Ovary (tissue), 9 donors: ENCODE data around the gene NCAPG. TPM values are rescaled to one million over a fixed set of nuclear protein-coding genes. Genes with fewer than 3 reads are reported as not detected.

ENCODE experiments used
- DNase-seq, 5 donors: peaks; one replicate each; pipeline ENCODE4 v3.0.0-alpha.2; 2019 to 2020
- H3K27ac ChIP-seq, 2 donors: fragments of 200-600 bp; one replicate each; pipeline versions ENCODE4 v1.5.1 to v1.8.0; 2019 to 2022
- H3K27me3 ChIP-seq: fragments of 200-600 bp; one replicate; pipeline ENCODE4 v1.8.0; 2022
- H3K36me3 ChIP-seq: fragments of 200-600 bp; sonication (generic); one replicate; pipeline ENCODE4 v1.5.1; 2019
- H3K4me1 ChIP-seq: one replicate; pipeline ENCODE4 v1.8.1; 2013; ENCODE audit warnings: mild to moderate bottlenecking, moderate library complexity; ENCODE audit not compliant: insufficient read depth
- H3K4me3 ChIP-seq: fragments of 200-600 bp; sonication (generic); one replicate; pipeline ENCODE4 v1.5.1; 2017
- H3K9me3 ChIP-seq, 2 donors: fragments of 200-600 bp in 1 of 2; sonication (generic) in 1 of 2; one replicate each; pipeline versions ENCODE4 v1.5.1 to v1.8.1; 2013 to 2019; ENCODE audit warnings: mild to moderate bottlenecking in 1 of 2, moderate library complexity in 1 of 2
- CTCF ChIP-seq, 3 donors: fragments of 450-650 bp in 2 of 3; fragments of 200-600 bp in 1 of 3; IDR thresholded peaks; one replicate each; pipeline versions ENCODE4 v1.5.1 to v1.8.0; 2016 to 2022; ENCODE audit warnings: antibody characterized with exemption in 3 of 3, mild to moderate bottlenecking in 1 of 3
- EP300 ChIP-seq: sonication (generic); formaldehyde crosslinking; IDR thresholded peaks from one replicate; pipeline ENCODE4 v1.6.1; 2017; ENCODE audit warnings: antibody characterized with exemption
- POLR2A ChIP-seq: fragments of 450-650 bp; IDR thresholded peaks from one replicate; pipeline ENCODE4 v1.6.1; 2017; ENCODE audit warnings: antibody characterized with exemption, mild to moderate bottlenecking, moderate library complexity
- WGBS, 3 donors: extraction: QIAGEN DNeasy Blood & Tissue Kit in 1 of 3; methylation state at CpG; one replicate each; pipeline versions ENCODE4 v1.1.5 to v1.1.7; 2013 to 2017; 5-methylcytosine and 5-hydroxymethylcytosine counted together
- intact Hi-C, 4 donors: fragments of 100-400 bp; cut with DNase I; formaldehyde crosslinking; loops; one replicate each; pipeline versions ENCODE4 v1.11.0 to v1.15.1; 2022 to 2023
- polyA plus RNA-seq, 2 donors: library from polyadenylated mRNA; stranded (reverse); fragments of 200-250 nt in 1 of 2; fragments of 350-450 nt in 1 of 2; fragmentation: Illumina TruSeq in 1 of 2; extraction: RNeasy Lipid Tissue Mini Kit (QIAGEN cat#74804) in 1 of 2; gene quantifications; one replicate each; pipeline ENCODE4 v1.2.3, GENCODE V29; 2013 to 2014
- total RNA-seq, 7 donors: library from RNA; depleted of rRNA in 2 of 7; stranded (reverse); fragments of >200 nt in 2 of 7; fragmentation: NEBNext Ultra II Directional in 3 of 7; extraction: Animal tissue kit (Norgen Biotek cat#: 25700) in 3 of 7; gene quantifications; one replicate each; pipeline versions ENCODE4 v1.1.0 to v1.2.4, GENCODE V29; 2016 to 2023
- donor health status: DM: no; HTN: no; CAD: no; lungs with moderate emphysema.
- donor health status: DM: no; HTN: no; CAD: no.
- donor health status: Bipolar disorder and iron deficiency.
- donor health status: DM: yes; HTN: yes; CAD: no.
- donor health status: DM: no; HTN: no; CAD: no.
- donor health status: DM: yes; HTN: yes; CAD: no.

The NCAPG gene
- total and polyA plus RNA-seq, 9 donors: 0.25 to 1.9 (median 0.48) TPM; not detected in 2

GRCh38 chr4:17787315-17787714, 23.5 kb upstream of the NCAPG start:
- Histone ChIP-seq H3K4me3 (no peak overlapping the region), H3K27ac (no peak overlapping the region), H3K27me3 (no peaks in the 10 kb centered on the region), H3K9me3 (no peaks in the 10 kb centered on the region), H3K36me3 (no peaks in the 10 kb centered on the region), H3K4me1 (no peaks in the 10 kb centered on the region)
- no peak for TF ChIP-seq POLR2A
- no peak for TF ChIP-seq EP300
- no peak for TF ChIP-seq CTCF (IDR thresholded peaks at IDR 0.05)
- intact Hi-C loops: no loop called here
- 78 to 88% (median 88%) methylated on average over 5 of the region's 5 CpGs for WGBS, 3 donors
- no peak for DNase-seq

- no peak for TF ChIP-seq POLR2A
- no peak for TF ChIP-seq EP300
- TF ChIP-seq CTCF (IDR thresholded peaks at IDR 0.05): no peak
- intact Hi-C loops: no loop called here
Measured at GRCh38 chr4:17788956-17789355, 21.8 kb upstream of the NCAPG start.

GRCh38 chr4:17794730-17795129, 16.0 kb upstream of the NCAPG start:
- TF ChIP-seq CTCF (IDR thresholded peaks at IDR 0.05) (no peak), POLR2A (no peak), EP300 (no peak)
- H3K27me3 ChIP-seq: no peaks in the 10 kb centered on the region
- 76 to 80% (median 78%) methylated on average over 1 of the region's 1 CpG for WGBS, 3 donors

More at GRCh38 chr4:17788956-17789355, 21.8 kb upstream of the NCAPG start:
- DNase-seq: no peak
- Histone ChIP-seq H3K4me1 (no peaks in the 10 kb centered on the region), H3K9me3 (no peaks in the 10 kb centered on the region), H3K27me3 (no peaks in the 10 kb centered on the region), H3K27ac (no peak overlapping the region), H3K36me3 (no peaks in the 10 kb centered on the region), H3K4me3 (no peak overlapping the region)

GRCh38 chr4:17797808-17798207, 13.0 kb upstream of the NCAPG start:
- H3K9me3 ChIP-seq: no peaks in the 10 kb centered on the region
- no peak for TF ChIP-seq CTCF (IDR thresholded peaks at IDR 0.05)
- TF ChIP-seq POLR2A: no peak
- TF ChIP-seq EP300: no peak
- 90 to 98% (median 97%) methylated on average over 1 of the region's 1 CpG for WGBS, 3 donors
- no peaks in the 10 kb centered on the region for H3K4me1 ChIP-seq
- DNase-seq: no peak
- H3K27ac ChIP-seq: no peak overlapping the region
- H3K4me3 ChIP-seq: no peak overlapping the region
- no peaks in the 10 kb centered on the region for H3K27me3 ChIP-seq
- no peaks in the 10 kb centered on the region for H3K36me3 ChIP-seq
- intact Hi-C loops: no loop called here

More at GRCh38 chr4:17794730-17795129, 16.0 kb upstream of the NCAPG start:
- Histone ChIP-seq H3K36me3 (no peaks in the 10 kb centered on the region), H3K27ac (no peak overlapping the region), H3K4me3 (no peak overlapping the region), H3K9me3 (no peaks in the 10 kb centered on the region), H3K4me1 (no peaks in the 10 kb centered on the region)
- intact Hi-C loops: no loop called here
- DNase-seq: no peak
